HepG2 (cell line): ENCODE results near the gene LGALS4. TPM values are rescaled to one million over a fixed set of nuclear protein-coding genes. Genes with fewer than 3 reads are reported as not detected.
"Not testable (repeated sequence)": the region's sequence is repeated elsewhere in the genome, so short reads cannot be mapped to it uniquely, and the experiment has no call there.

ENCODE experiments used
- ATAC-seq: fragments of 200-7000 bp; cut with Tn5 transposase; 3 replicates; pipeline ENCODE4 v1.9.1; 2020; ENCODE audit warnings: mild to moderate bottlenecking, moderate library complexity
- BruUV-seq: library from RNA; stranded (reverse); fragments of 400-500 nt; replicated peaks from 2 replicates; lab custom pipeline; 2021; lab: Mats Ljungman, UMichigan
- CTCF ChIA-PET: fragments of 300-600 bp; formaldehyde crosslinking; extraction: SDS; loops from one replicate; lab custom pipeline; 2021; ENCODE audit warnings: low total read pairs, inconsistent platforms, low intra/inter-chr PET ratio; lab: Yijun Ruan, JAX
- POLR2A ChIA-PET: fragments of 350-600 bp; sonication (Branson Sonifier 250); formaldehyde crosslinking; loops from one replicate; lab custom pipeline; 2020; ENCODE audit warnings: antibody characterized with exemption, inconsistent platforms; lab: Yijun Ruan, JAX
- DNase-seq: peaks from one replicate; pipeline ENCODE4 v3.0.0-alpha.2; 2015; ENCODE audit warnings: low spot score
- FAIRE-seq: peaks from 3 replicates; lab custom pipeline; 2011; peaks lifted over from hg19 to GRCh38; lab: Jason Lieb, UNC
- H2AFZ ChIP-seq: one replicate; pipeline ENCODE4 v1.6.1; 2011; ENCODE audit warnings: low read length, inconsistent platforms
- H3K27ac ChIP-seq: fragments of 300-600 bp; 3 replicates; pipeline ENCODE4 v1.8.0; 2011; ENCODE audit warnings: mixed run types, mild to moderate bottlenecking, mixed read lengths, low read length, inconsistent platforms; ENCODE audit not compliant: insufficient read depth; ENCODE audit errors: extremely low read length
- H3K27me3 ChIP-seq, 2 experiments: fragments of 200-600 bp in 1 of 2; 2 replicates in 1 of 2; 3 replicates in 1 of 2; pipeline versions ENCODE4 v1.6.0 to v1.8.0; 2011; ENCODE audit warnings: low read length in 2 of 2, mild to moderate bottlenecking in 2 of 2, moderate library complexity in 2 of 2, inconsistent platforms in 1 of 2; ENCODE audit not compliant: insufficient read depth in 2 of 2, control insufficient read depth in 1 of 2
- H3K36me3 ChIP-seq, 2 experiments: fragments of 200-600 bp in 1 of 2; replicated peaks in 1 of 2; 2 replicates in 1 of 2; 3 replicates in 1 of 2; pipeline versions ENCODE4 v1.5.1 to v1.8.0; 2011; ENCODE audit warnings: low read length in 2 of 2, inconsistent platforms in 1 of 2; ENCODE audit not compliant: insufficient read depth in 2 of 2, control insufficient read depth in 1 of 2
- H3K4me1 ChIP-seq: 2 replicates; pipeline ENCODE4 v1.5.1; 2012; ENCODE audit warnings: low read length, inconsistent platforms; ENCODE audit not compliant: insufficient read depth
- H3K4me2 ChIP-seq: 2 replicates; pipeline ENCODE4 v1.6.0; 2011; ENCODE audit warnings: low read depth, low read length, inconsistent platforms
- H3K4me3 ChIP-seq, 3 experiments: fragments of 200-600 bp in 1 of 3; sonication (generic), shearing (Covaris generic) in 1 of 3; replicated peaks in 1 of 3; 2 replicates each; pipeline ENCODE4 v1.5.1; 2011 to 2016; ENCODE audit warnings: low read length in 3 of 3, inconsistent platforms in 2 of 3, low read depth in 2 of 3, mild to moderate bottlenecking in 2 of 3, control low read depth in 1 of 3, mixed read lengths in 1 of 3; ENCODE audit not compliant: insufficient read depth in 1 of 3
- H3K79me2 ChIP-seq: one replicate; pipeline ENCODE4 v1.6.1; 2011; ENCODE audit warnings: low read length, inconsistent platforms; ENCODE audit not compliant: insufficient read depth
- H3K9ac ChIP-seq: 2 replicates; pipeline ENCODE4 v1.6.0; 2011; ENCODE audit warnings: mild to moderate bottlenecking, low read depth, low read length, inconsistent platforms; ENCODE audit not compliant: insufficient read depth
- H3K9me3 ChIP-seq: 2 replicates; pipeline ENCODE4 v1.5.1; 2012; ENCODE audit warnings: mild to moderate bottlenecking, low read length
- H4K20me1 ChIP-seq: 2 replicates; pipeline ENCODE4 v1.6.0; 2011; ENCODE audit warnings: inconsistent platforms, mild to moderate bottlenecking, low read length, moderate library complexity; ENCODE audit not compliant: insufficient read depth
- POLR2A ChIP-seq, 2 experiments: IDR thresholded peaks; 2 replicates each; pipeline ENCODE4 v1.6.1; 2011; ENCODE audit warnings: low read depth in 2 of 2, low read length in 2 of 2, mild to moderate bottlenecking in 1 of 2, moderate library complexity in 1 of 2; ENCODE audit not compliant: insufficient read depth in 1 of 2
- ZFY ChIP-seq: sonication (generic); formaldehyde crosslinking; IDR thresholded peaks from 2 replicates; pipeline ENCODE4 v1.4.0; 2020; ENCODE audit warnings: missing genetic modification reagents
- WGBS: methylation state at CpG from one replicate; pipeline ENCODE4 v1.1.6; 2017; ENCODE audit warnings: low lambda C conversion rate; 5-methylcytosine and 5-hydroxymethylcytosine counted together
- in situ Hi-C: cut with HindIII; loops from 2 replicates; pipeline ENCODE4 v1.10.0; 2017; ENCODE audit warnings: low pct_unique_long_range_greater_than_20kb; ENCODE audit not compliant: extremely low pct_ligation_motif_present
- intact Hi-C: fragments of 100-400 bp; cut with micrococcal nuclease; formaldehyde crosslinking; loops from one replicate; pipeline ENCODE4 v1.10.0; 2022; ENCODE audit not compliant: unreplicated experiment
- polyA plus RNA-seq, 8 experiments: library from polyadenylated mRNA; depleted of rRNA in 3 of 8; stranded (reverse) in 7 of 8; unstranded in 1 of 8; fragments of >200 nt; fragmentation: Illumina TruSeq in 4 of 8; extraction: Trizol in 4 of 8; gene quantifications; 2 replicates each; pipeline versions ENCODE4 v1.2.1 to v1.2.3, GENCODE V29; 2011 to 2016; ENCODE audit warnings: low read depth in 4 of 8, missing spikeins in 1 of 8, mixed read lengths in 1 of 8; ENCODE audit not compliant: insufficient read depth in 1 of 8
- total RNA-seq, 5 experiments: library from RNA; depleted of rRNA; stranded (reverse); fragments of >200 nt; fragmentation: Illumina TruSeq; extraction: Trizol; gene quantifications; 2 replicates each; pipeline ENCODE4 v1.2.3, GENCODE V29; 2016; ENCODE audit warnings: low read depth in 1 of 5
- TF ChIP-seq, protein P1 (sequence below), 2 experiments: IDR thresholded peaks; 2 replicates each; pipeline ENCODE4 v1.6.1; 2011 to 2012; ENCODE audit warnings: low read length in 2 of 2, borderline replicate concordance in 1 of 2, low read depth in 1 of 2, mild to moderate bottlenecking in 1 of 2, moderate library complexity in 1 of 2
- TF ChIP-seq, protein P2 (sequence below): IDR thresholded peaks from 2 replicates; pipeline ENCODE4 v1.6.1; 2016; ENCODE audit warnings: low read depth, control low read depth

LGALS4 gene
- total and polyA plus RNA-seq, 2 of the 13 experiments (the other 11 are each of a cell fraction or from before 2014, with no cell fraction given) = 0.24 to 0.71 TPM

DNA sequence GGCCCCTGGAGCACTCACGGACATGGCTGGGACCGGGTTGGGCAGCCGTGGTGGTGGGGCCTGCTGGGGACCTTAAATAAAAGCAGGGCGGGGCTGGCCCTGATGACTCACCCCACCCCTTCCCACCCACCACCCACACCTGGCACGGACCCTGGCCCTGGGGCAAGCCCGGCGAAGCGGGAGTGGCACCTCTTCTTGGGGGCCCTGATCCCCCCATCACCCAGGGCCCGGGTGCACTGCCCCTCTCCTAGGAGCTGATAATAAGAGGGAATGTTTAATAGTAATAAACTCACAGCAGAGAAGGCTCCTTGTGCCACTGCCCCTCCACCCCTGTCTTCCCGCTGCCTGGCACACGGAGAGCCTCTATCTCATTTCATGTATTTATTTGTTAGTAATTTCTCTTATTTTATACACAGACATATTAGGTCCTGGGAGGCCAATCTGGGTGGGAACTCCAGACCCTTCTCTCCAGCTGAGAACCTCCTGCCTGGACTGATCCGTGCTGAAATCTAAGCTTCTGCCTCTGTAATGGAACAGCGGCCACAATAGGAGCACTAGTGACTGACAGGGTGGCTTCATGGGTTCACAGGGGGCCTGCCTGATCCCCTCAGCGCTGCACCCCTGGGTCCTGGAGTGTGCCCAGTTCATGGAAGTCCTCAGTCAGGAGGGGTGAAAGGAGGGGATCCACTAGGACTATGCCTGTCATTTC lies 39.1 kb downstream of the LGALS4 start, which contains the start of gene LGALS7 (continued):
- TF ChIP-seq, protein P1, sequence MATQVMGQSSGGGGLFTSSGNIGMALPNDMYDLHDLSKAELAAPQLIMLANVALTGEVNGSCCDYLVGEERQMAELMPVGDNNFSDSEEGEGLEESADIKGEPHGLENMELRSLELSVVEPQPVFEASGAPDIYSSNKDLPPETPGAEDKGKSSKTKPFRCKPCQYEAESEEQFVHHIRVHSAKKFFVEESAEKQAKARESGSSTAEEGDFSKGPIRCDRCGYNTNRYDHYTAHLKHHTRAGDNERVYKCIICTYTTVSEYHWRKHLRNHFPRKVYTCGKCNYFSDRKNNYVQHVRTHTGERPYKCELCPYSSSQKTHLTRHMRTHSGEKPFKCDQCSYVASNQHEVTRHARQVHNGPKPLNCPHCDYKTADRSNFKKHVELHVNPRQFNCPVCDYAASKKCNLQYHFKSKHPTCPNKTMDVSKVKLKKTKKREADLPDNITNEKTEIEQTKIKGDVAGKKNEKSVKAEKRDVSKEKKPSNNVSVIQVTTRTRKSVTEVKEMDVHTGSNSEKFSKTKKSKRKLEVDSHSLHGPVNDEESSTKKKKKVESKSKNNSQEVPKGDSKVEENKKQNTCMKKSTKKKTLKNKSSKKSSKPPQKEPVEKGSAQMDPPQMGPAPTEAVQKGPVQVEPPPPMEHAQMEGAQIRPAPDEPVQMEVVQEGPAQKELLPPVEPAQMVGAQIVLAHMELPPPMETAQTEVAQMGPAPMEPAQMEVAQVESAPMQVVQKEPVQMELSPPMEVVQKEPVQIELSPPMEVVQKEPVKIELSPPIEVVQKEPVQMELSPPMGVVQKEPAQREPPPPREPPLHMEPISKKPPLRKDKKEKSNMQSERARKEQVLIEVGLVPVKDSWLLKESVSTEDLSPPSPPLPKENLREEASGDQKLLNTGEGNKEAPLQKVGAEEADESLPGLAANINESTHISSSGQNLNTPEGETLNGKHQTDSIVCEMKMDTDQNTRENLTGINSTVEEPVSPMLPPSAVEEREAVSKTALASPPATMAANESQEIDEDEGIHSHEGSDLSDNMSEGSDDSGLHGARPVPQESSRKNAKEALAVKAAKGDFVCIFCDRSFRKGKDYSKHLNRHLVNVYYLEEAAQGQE (IDR thresholded peaks at IDR 0.05; ENCODE audit: borderline replicate concordance in 1 of 2, low read depth in 1 of 2, low read length in 2 of 2) = no peak
- TF ChIP-seq, protein P2, sequence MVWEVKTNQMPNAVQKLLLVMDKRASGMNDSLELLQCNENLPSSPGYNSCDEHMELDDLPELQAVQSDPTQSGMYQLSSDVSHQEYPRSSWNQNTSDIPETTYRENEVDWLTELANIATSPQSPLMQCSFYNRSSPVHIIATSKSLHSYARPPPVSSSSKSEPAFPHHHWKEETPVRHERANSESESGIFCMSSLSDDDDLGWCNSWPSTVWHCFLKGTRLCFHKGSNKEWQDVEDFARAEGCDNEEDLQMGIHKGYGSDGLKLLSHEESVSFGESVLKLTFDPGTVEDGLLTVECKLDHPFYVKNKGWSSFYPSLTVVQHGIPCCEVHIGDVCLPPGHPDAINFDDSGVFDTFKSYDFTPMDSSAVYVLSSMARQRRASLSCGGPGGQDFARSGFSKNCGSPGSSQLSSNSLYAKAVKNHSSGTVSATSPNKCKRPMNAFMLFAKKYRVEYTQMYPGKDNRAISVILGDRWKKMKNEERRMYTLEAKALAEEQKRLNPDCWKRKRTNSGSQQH (CRISPR knock-in tag) = no peak
- TF ChIP-seq POLR2A (IDR thresholded peaks at IDR 0.05; ENCODE audit: insufficient read depth in 1 of 2, low read depth in 2 of 2, low read length in 2 of 2) = no peak
- TF ChIP-seq ZFY = no peak

DNA sequence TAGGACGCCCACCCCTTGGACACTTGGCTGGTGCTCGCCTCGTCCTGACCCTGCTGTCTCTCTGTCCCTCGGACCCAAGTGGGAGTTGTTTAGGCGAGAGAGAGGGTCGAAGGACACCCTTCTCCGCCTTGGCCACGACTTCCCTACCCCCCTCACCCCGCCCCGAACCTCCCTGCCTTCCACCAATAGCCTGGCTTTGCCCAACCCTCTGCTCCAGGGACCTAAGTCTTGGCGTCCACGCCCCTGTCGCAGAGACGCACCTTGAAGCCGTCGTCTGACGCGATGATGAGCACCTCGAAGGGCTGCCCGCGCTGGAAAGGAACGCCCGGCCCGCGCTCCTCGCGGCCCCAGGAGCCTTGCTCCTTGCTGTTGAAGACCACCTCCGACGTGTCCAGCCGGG lies 41.2 kb downstream of the LGALS4 start:
- POLR2A ChIA-PET, H3K9me3 ChIP-seq, H3K36me3 ChIP-seq, intact Hi-C loops, H2AFZ ChIP-seq, H3K9ac ChIP-seq, H3K4me2 ChIP-seq, DNase-seq, H3K27ac ChIP-seq, in situ Hi-C loops, CTCF ChIA-PET, H3K4me1 ChIP-seq, H3K79me2 ChIP-seq, H3K4me3 ChIP-seq, H4K20me1 ChIP-seq, FAIRE-seq, BruUV-seq, ATAC-seq, H3K27me3 ChIP-seq: not testable (repeated sequence)
- WGBS = no CpG with 5 or more reads among the region's 30 CpGs

DNA sequence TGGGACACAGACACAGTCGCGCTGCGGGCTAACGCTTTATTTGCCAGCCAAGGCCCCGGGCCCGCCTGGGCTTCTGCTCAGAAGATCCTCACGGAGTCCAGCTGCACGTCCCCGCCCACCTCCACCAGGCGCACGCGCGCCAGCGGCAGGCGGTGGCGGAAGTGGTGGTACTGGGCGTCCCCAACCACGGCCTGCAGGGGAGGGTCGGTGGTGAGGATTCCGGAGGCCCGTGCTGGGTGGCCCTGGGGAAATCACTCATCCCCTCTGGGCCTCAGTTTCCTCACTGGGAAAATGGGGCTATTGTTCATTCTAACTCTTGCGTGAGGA lies 41.8 kb downstream of the LGALS4 start:
- H3K36me3 ChIP-seq, in situ Hi-C loops, H2AFZ ChIP-seq, FAIRE-seq, DNase-seq, intact Hi-C loops, H3K9me3 ChIP-seq, CTCF ChIA-PET, POLR2A ChIA-PET, BruUV-seq, H3K4me3 ChIP-seq, ATAC-seq, H4K20me1 ChIP-seq, H3K27ac ChIP-seq, H3K27me3 ChIP-seq, H3K79me2 ChIP-seq, H3K4me1 ChIP-seq, H3K4me2 ChIP-seq, H3K9ac ChIP-seq: not testable (repeated sequence)
- WGBS = no CpG with 5 or more reads among the region's 22 CpGs
